Osteoblast (primary cell): Measurements from ENCODE around the gene GATAD1. TPM values are rescaled to one million over a fixed set of nuclear protein-coding genes. Genes with fewer than 3 reads are reported as not detected.

ENCODE experiments used
- DNase-seq: peaks from one replicate; pipeline ENCODE4 v3.0.0; 2011; ENCODE audit warnings: low spot score, mixed read lengths; ENCODE audit not compliant: insufficient read length; ENCODE audit errors: missing footprints
- H2AFZ ChIP-seq: 2 replicates; pipeline ENCODE4 v1.6.0; 2011; ENCODE audit warnings: mild to moderate bottlenecking, low read length
- H3K27ac ChIP-seq: 2 replicates; pipeline ENCODE4 v1.5.1; 2011; ENCODE audit warnings: mild to moderate bottlenecking, low read depth, low read length, moderate library complexity
- H3K27me3 ChIP-seq: 2 replicates; pipeline ENCODE4 v1.6.0; 2012; ENCODE audit warnings: mild to moderate bottlenecking, control low read depth, inconsistent platforms, low read length, moderate library complexity; ENCODE audit not compliant: insufficient read depth
- H3K36me3 ChIP-seq: 2 replicates; pipeline ENCODE4 v1.5.1; 2011; ENCODE audit warnings: mild to moderate bottlenecking, low read length, control low read depth, moderate library complexity; ENCODE audit not compliant: insufficient read depth
- H3K4me1 ChIP-seq: 2 replicates; pipeline ENCODE4 v1.5.1; 2011; ENCODE audit warnings: mild to moderate bottlenecking, low read length, control low read depth, moderate library complexity; ENCODE audit not compliant: insufficient read depth
- H3K4me2 ChIP-seq: 2 replicates; pipeline ENCODE4 v1.6.0; 2011; ENCODE audit warnings: mild to moderate bottlenecking, low read length; ENCODE audit not compliant: insufficient read depth
- H3K4me3 ChIP-seq: fragments of 200-600 bp; sonication (generic); 3 replicates; pipeline ENCODE4 v1.5.1; 2012; ENCODE audit warnings: mild to moderate bottlenecking, low read length, inconsistent platforms; ENCODE audit not compliant: insufficient read depth
- H3K79me2 ChIP-seq: 2 replicates; pipeline ENCODE4 v1.6.0; 2012; ENCODE audit warnings: mild to moderate bottlenecking, low read length, control low read depth, inconsistent platforms; ENCODE audit not compliant: insufficient read depth
- H3K9me3 ChIP-seq: 2 replicates; pipeline ENCODE4 v1.5.1; 2011; ENCODE audit warnings: low read depth, low read length, control low read depth
- H4K20me1 ChIP-seq: 2 replicates; pipeline ENCODE4 v1.6.0; 2012; ENCODE audit warnings: mild to moderate bottlenecking, low read length, control low read depth; ENCODE audit not compliant: insufficient read depth
- total RNA-seq: library from RNA; depleted of rRNA; stranded (reverse); fragments of >200 nt; gene quantifications from 2 replicates; pipeline ENCODE4 v1.2.3, GENCODE V29; 2012
- TF ChIP-seq, protein P1 (sequence below): IDR thresholded peaks from 2 replicates; pipeline ENCODE4 v1.5.1; 2011; ENCODE audit warnings: mild to moderate bottlenecking, low read depth, low read length, moderate library complexity; ENCODE audit errors: extremely low read depth

Gene GATAD1
- total RNA-seq, 1 donor, result 42.7 TPM

DNA sequence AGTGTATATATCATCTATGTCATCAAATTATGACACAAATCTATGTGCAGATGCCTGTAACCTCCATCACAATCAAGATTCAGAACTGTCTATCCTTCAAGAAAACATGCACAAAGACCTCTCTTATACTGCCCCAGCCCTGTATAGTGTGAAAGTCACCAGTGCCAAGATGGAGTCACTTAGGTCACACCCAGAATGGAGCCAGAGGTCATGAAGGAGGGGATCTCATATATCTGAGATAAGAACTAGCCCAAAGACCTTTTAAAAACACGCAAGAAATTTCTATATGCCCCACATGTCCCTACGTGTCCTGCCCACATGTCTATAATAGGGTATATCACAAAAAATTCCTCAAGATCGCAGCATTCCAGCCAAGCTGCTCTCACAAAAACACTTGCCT, 20.1 kb upstream of the GATAD1 start:
- H4K20me1 ChIP-seq, result no peaks in the 10 kb centered on the region
- H3K27me3 ChIP-seq, result no peaks in the 10 kb centered on the region
- H3K27ac ChIP-seq, result no peak overlapping the region
- H3K79me2 ChIP-seq, result no peaks in the 10 kb centered on the region
- H3K4me3 ChIP-seq, result no peak overlapping the region
- H3K4me1 ChIP-seq, result no peaks in the 10 kb centered on the region
- TF ChIP-seq, protein P1, sequence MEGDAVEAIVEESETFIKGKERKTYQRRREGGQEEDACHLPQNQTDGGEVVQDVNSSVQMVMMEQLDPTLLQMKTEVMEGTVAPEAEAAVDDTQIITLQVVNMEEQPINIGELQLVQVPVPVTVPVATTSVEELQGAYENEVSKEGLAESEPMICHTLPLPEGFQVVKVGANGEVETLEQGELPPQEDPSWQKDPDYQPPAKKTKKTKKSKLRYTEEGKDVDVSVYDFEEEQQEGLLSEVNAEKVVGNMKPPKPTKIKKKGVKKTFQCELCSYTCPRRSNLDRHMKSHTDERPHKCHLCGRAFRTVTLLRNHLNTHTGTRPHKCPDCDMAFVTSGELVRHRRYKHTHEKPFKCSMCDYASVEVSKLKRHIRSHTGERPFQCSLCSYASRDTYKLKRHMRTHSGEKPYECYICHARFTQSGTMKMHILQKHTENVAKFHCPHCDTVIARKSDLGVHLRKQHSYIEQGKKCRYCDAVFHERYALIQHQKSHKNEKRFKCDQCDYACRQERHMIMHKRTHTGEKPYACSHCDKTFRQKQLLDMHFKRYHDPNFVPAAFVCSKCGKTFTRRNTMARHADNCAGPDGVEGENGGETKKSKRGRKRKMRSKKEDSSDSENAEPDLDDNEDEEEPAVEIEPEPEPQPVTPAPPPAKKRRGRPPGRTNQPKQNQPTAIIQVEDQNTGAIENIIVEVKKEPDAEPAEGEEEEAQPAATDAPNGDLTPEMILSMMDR, result no peak
- H3K9me3 ChIP-seq, result no peaks in the 10 kb centered on the region
- H3K4me2 ChIP-seq, result no peak overlapping the region
- no peak for DNase-seq
- no peaks in the 10 kb centered on the region for H3K36me3 ChIP-seq
- H2AFZ ChIP-seq, result no peak overlapping the region

DNA sequence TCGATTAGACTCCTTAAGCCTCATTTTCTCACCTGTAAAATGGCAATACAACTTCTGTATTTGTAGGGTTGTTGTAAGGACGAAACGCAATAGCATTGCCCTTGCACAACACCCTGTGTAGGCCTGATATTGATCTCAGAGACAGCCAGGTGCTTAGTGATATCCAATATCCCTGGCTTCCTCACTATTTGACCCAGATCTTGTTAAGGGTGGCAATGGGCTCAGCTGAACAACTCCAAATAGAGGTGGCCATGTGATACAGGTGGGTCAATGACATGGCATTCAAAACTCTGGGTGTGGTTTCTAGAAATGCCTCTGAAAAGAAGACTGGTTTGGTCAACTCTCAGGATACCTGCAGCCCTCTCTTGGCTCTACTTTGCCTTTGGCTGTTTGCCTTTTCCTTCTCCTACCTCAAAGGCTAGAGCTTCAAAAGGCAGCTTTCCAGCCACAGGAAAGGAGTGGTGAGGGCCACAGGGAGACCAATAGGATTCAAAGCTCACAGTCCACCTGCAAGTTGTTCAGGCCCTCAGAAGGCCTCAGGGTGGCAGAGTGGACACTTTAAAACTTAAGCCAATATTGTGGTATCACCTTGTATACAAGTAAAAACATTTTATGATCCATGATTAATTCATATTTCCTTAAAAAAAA, 14.9 kb upstream of the GATAD1 start:
- no peaks in the 10 kb centered on the region for H3K79me2 ChIP-seq
- TF ChIP-seq, protein P1, result no peak
- no peak overlapping the region for H3K27ac ChIP-seq
- no peaks in the 10 kb centered on the region for H3K36me3 ChIP-seq
- no peaks in the 10 kb centered on the region for H3K27me3 ChIP-seq
- H4K20me1 ChIP-seq, result no peaks in the 10 kb centered on the region
- no peaks in the 10 kb centered on the region for H3K9me3 ChIP-seq
- H3K4me1 ChIP-seq, result no peaks in the 10 kb centered on the region
- H3K4me3 ChIP-seq, result no peak overlapping the region
- no peak for DNase-seq
- no peak overlapping the region for H3K4me2 ChIP-seq
- no peak overlapping the region for H2AFZ ChIP-seq

DNA sequence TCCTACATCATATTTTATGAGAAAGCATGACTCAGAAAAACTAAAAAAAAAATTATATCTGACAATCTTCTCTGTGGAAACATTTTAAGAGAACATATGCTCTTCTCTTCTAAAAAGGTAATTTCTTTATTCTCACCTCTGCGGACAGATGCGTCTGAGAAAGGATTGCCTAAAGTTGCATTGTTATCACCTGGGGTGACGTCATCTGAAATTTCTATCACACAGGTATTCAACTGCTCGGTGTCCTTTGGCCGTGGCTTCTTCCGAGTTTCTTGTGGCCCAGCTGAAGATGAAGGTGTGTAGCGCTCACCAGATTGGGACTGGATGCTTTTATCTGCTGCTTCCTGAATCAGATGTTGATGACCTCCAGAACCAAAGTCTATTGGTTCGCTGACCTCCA, 14.3 kb upstream of the GATAD1 start:
- Histone ChIP-seq H3K9me3 (no peaks in the 10 kb centered on the region), H4K20me1 (no peaks in the 10 kb centered on the region), H2AFZ (no peak overlapping the region), H3K4me1 (no peaks in the 10 kb centered on the region), H3K4me2 (no peak overlapping the region), H3K79me2 (no peaks in the 10 kb centered on the region), H3K27me3 (no peaks in the 10 kb centered on the region), H3K36me3 (no peaks in the 10 kb centered on the region), H3K27ac (no peak overlapping the region), H3K4me3 (no peak overlapping the region)
- TF ChIP-seq, protein P1, result no peak
- no peak for DNase-seq

DNA sequence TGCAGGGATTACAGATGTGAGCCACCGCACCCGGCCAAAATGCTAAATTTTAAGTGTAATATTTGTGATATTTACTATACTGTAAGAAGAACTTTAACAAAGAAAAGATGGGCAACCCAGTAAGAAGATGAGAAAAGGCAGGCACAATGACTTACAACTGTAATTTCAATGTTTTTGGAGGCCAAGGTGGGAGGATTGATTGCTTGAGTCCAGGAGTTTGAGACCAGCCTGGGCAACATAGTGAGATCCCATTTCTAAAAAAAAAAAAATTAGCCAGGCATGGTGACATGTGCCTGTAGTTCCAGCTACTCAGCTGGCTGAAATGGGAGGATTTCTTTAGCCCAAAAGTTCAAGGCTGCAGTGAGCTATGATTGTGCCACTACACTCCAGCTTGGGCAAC, 11.7 kb upstream of the GATAD1 start:
- Histone ChIP-seq H3K36me3 (no peaks in the 10 kb centered on the region), H3K9me3 (no peaks in the 10 kb centered on the region), H2AFZ (no peak overlapping the region), H3K27me3 (no peaks in the 10 kb centered on the region), H3K27ac (no peak overlapping the region), H3K79me2 (no peaks in the 10 kb centered on the region), H3K4me2 (no peak overlapping the region), H3K4me3 (no peak overlapping the region), H3K4me1 (no peaks in the 10 kb centered on the region), H4K20me1 (no peaks in the 10 kb centered on the region)
- no peak for DNase-seq
- TF ChIP-seq, protein P1, result no peak
